K562 (cell line): ENCODE data around the gene RUFY2. TPM values are rescaled to one million over a fixed set of nuclear protein-coding genes. Genes with fewer than 3 reads are reported as not detected.

Experiments
- CBFB ChIP-seq: sonication (generic); formaldehyde crosslinking; IDR thresholded peaks from 2 replicates; pipeline ENCODE4 v1.4.0; 2020; ENCODE audit warnings: mild to moderate bottlenecking, missing genetic modification reagents
- CBX1 ChIP-seq: sonication (generic); IDR thresholded peaks from 2 replicates; pipeline ENCODE4 v1.6.1; 2016; ENCODE audit warnings: antibody characterized with exemption, low read depth, mild to moderate bottlenecking
- FUS ChIP-seq: fragments of 200-400 bp; formaldehyde crosslinking; optimal IDR thresholded peaks from 2 replicates; pipeline ENCODE3; 2017; ENCODE audit warnings: low read depth, low read length
- MAFF ChIP-seq: IDR thresholded peaks from 2 replicates; pipeline ENCODE4 v1.6.1; 2012; ENCODE audit warnings: low read length, improper control_type of control experiment
- MXI1 ChIP-seq: IDR thresholded peaks from 2 replicates; pipeline ENCODE4 v1.6.1; 2011; ENCODE audit warnings: low read depth, mild to moderate bottlenecking, improper control_type of control experiment, low read length
- MYNN ChIP-seq, 2 experiments: sonication (generic); formaldehyde crosslinking in 1 of 2; IDR thresholded peaks; 2 replicates each; pipeline versions ENCODE4 v1.5.0 to v1.6.1; 2016 to 2020; ENCODE audit warnings: antibody characterized with exemption in 1 of 2, missing genetic modification reagents in 1 of 2
- NCOA4 ChIP-seq: fragments of 450-650 bp; IDR thresholded peaks from 2 replicates; pipeline ENCODE4 v1.6.1; 2018; ENCODE audit warnings: mild to moderate bottlenecking; ENCODE audit not compliant: partially characterized antibody
- RFX5 ChIP-seq: IDR thresholded peaks from 2 replicates; pipeline ENCODE4 v1.6.1; 2011; ENCODE audit warnings: low read depth, mild to moderate bottlenecking, improper control_type of control experiment, low read length
- SRSF1 ChIP-seq: fragments of 200-400 bp; formaldehyde crosslinking; IDR thresholded peaks from 2 replicates; pipeline ENCODE4 v1.6.1; 2017; ENCODE audit warnings: mild to moderate bottlenecking, low read depth, low read length, moderate library complexity
- U2AF2 ChIP-seq: fragments of 200-400 bp; formaldehyde crosslinking; optimal IDR thresholded peaks from 2 replicates; pipeline ENCODE3; 2017; ENCODE audit warnings: low read depth, mild to moderate bottlenecking, low read length
- VEZF1 ChIP-seq: fragments of 200-800 bp; sonication (Bioruptor generic); IDR thresholded peaks from 2 replicates; pipeline ENCODE4 v1.6.1; 2017; ENCODE audit warnings: missing genetic modification characterization, missing compliant biosample characterization
- ZBTB43 ChIP-seq: sonication (generic); formaldehyde crosslinking; IDR thresholded peaks from 2 replicates; pipeline ENCODE4 v1.8.0; 2023; ENCODE audit warnings: mild to moderate bottlenecking, missing genetic modification reagents
- ZC3H8 ChIP-seq: fragments of 450-650 bp; IDR thresholded peaks from 2 replicates; pipeline ENCODE4 v1.6.1; 2017
- ZNF263 ChIP-seq: sonication (generic); formaldehyde crosslinking; IDR thresholded peaks from 2 replicates; pipeline ENCODE4 v1.8.0; 2022; ENCODE audit warnings: mild to moderate bottlenecking, missing genetic modification reagents, borderline replicate concordance
- ZNF280B ChIP-seq: fragments of 250-450 bp; sonication (Bioruptor Pico); IDR thresholded peaks from 2 replicates; pipeline ENCODE4 v1.5.1; 2021; ENCODE audit warnings: mild to moderate bottlenecking
- ZNF766 ChIP-seq: fragments of 200-800 bp; sonication (Bioruptor generic); conservative IDR thresholded peaks from 2 replicates; pipeline ENCODE4 v1.6.1; 2016; ENCODE audit warnings: missing genetic modification characterization, missing compliant biosample characterization
- polyA plus RNA-seq, 8 experiments: library from polyadenylated mRNA; depleted of rRNA in 4 of 8; stranded (reverse) in 5 of 8; unstranded in 3 of 8; fragments of >200 nt; fragmentation: Nextera tagmentation in 2 of 8; fragmentation: Illumina TruSeq in 1 of 8; extraction: Ambion mirVana in 2 of 8; extraction: Trizol in 1 of 8; gene quantifications; 2 replicates each; pipeline versions ENCODE4 v1.2.1 to v1.2.3, GENCODE V29; 2011 to 2014; ENCODE audit warnings: inconsistent platforms in 1 of 8, missing spikeins in 1 of 8
- total RNA-seq, 7 experiments: library from RNA; depleted of rRNA in 6 of 7; stranded (reverse); fragments of >200 nt in 6 of 7; fragmentation: Illumina TruSeq in 2 of 7; extraction: Trizol in 2 of 7; gene quantifications; 2 replicates each; pipeline versions ENCODE4 v1.2.1 to v1.2.3, GENCODE V29; 2011 to 2021; ENCODE audit warnings: low replicate concordance in 1 of 7
- TF ChIP-seq, protein P1 (sequence below): sonication (generic); formaldehyde crosslinking; IDR thresholded peaks from 2 replicates; pipeline ENCODE4 v1.8.0; 2022; ENCODE audit warnings: missing genetic modification reagents, mild to moderate bottlenecking, moderate library complexity, borderline replicate concordance
- TF ChIP-seq, protein P2 (sequence below), 2 experiments: fragments of 450-650 bp; conservative IDR thresholded peaks; 2 replicates each; pipeline ENCODE4 v1.6.1; 2017; ENCODE audit warnings: mild to moderate bottlenecking in 2 of 2, moderate library complexity in 2 of 2
- TF ChIP-seq, protein P3 (sequence below): fragments of 450-650 bp; IDR thresholded peaks from 2 replicates; pipeline ENCODE4 v1.6.1; 2016; ENCODE audit warnings: antibody characterized with exemption

Gene RUFY2
- total and polyA plus RNA-seq, 9 of the 15 experiments (the other 6 are each of a cell fraction or from before 2014, with no cell fraction given) = 3.7 to 20.1 (median 12.6) TPM

DNA sequence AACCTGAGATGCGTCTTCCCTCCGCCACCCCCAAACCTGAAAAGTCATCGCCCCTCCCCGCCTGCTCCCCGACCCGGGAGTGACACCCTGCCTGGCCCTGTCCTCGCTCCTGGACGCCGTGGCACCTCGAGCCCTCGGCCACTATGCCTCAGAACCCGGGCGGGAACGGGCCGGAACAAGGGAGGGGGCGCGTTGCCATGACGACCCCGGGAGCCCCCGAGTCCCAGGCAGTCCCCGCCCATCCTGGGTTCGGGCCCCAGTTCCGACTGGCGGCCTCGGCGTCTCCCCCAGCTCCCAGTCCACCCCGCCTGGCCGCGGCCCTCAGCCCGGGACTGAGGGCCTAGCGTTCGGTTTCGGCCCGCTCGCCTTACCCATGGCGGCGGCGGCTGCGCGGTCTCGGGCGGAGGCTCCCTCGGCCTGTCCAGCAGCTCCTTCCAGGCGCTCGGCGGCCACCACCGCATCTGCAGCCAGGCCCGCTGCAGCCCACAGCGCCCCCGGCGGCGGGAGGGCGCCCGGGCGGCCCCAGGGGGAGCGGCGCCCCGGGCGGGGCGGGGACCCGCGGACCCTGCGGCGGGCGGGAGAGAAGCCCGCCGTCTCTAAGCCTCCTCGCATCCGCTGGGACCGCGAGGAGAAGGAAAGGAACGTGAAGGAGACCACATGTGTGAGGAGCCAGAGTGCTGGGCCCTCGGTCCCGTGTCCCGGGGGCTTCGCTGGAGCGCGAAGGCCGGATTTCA is at the start of gene RUFY2 (continued):
- TF ChIP-seq RFX5 = no peak
- TF ChIP-seq U2AF2 = no peak
- TF ChIP-seq NCOA4 = no peak
- no peak for TF ChIP-seq MYNN (IDR thresholded peaks at IDR 0.05)
- TF ChIP-seq MYNN (CRISPR knock-in tag; IDR thresholded peaks at IDR 0.05) = no peak
- TF ChIP-seq CBFB (CRISPR knock-in tag) = no peak
- no peak for TF ChIP-seq ZNF263 (CRISPR knock-in tag)
- TF ChIP-seq, protein P1, sequence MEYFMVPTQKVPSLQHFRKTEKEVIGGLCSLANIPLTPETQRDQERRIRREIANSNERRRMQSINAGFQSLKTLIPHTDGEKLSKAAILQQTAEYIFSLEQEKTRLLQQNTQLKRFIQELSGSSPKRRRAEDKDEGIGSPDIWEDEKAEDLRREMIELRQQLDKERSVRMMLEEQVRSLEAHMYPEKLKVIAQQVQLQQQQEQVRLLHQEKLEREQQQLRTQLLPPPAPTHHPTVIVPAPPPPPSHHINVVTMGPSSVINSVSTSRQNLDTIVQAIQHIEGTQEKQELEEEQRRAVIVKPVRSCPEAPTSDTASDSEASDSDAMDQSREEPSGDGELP (CRISPR knock-in tag) = peak; percentile 31
- peak; percentile 78; the same call in 1 of the 2 replicates for TF ChIP-seq CBX1
- TF ChIP-seq SRSF1 = 0 out of 2 replicates have a peak, but pooled peaks have one; percentile 13
- no peak for TF ChIP-seq ZNF766
- 0 out of 2 replicates have a peak, but pooled peaks have one; percentile 52 for TF ChIP-seq MXI1
- TF ChIP-seq, protein P2, sequence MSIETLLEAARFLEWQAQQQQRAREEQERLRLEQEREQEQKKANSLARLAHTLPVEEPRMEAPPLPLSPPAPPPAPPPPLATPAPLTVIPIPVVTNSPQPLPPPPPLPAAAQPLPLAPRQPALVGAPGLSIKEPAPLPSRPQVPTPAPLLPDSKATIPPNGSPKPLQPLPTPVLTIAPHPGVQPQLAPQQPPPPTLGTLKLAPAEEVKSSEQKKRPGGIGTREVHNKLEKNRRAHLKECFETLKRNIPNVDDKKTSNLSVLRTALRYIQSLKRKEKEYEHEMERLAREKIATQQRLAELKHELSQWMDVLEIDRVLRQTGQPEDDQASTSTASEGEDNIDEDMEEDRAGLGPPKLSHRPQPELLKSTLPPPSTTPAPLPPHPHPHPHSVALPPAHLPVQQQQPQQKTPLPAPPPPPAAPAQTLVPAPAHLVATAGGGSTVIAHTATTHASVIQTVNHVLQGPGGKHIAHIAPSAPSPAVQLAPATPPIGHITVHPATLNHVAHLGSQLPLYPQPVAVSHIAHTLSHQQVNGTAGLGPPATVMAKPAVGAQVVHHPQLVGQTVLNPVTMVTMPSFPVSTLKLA (conservative IDR thresholded peaks at IDR 0.05) = peak in 1 of 2 experiments; percentile 31; a peak in 1 of 4 replicates
- peak; percentile 95 for TF ChIP-seq VEZF1 (CRISPR knock-in tag)
- no peak; the same call in 1 of the 2 replicates for TF ChIP-seq ZBTB43
- TF ChIP-seq, protein P3, sequence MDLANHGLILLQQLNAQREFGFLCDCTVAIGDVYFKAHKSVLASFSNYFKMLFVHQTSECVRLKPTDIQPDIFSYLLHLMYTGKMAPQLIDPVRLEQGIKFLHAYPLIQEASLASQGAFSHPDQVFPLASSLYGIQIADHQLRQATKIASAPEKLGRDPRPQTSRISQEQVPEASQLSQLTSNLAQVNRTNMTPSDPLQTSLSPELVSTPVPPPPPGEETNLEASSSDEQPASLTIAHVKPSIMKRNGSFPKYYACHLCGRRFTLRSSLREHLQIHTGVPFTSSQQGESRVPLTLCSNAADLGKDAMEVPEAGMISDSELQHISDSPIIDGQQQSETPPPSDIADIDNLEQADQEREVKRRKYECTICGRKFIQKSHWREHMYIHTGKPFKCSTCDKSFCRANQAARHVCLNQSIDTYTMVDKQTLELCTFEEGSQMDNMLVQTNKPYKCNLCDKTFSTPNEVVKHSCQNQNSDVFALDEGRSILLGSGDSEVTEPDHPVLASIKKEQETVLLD = no peak; the same call in 1 of the 2 replicates
- no peak for TF ChIP-seq MAFF
- peak; percentile 70 for TF ChIP-seq FUS
- no peak for TF ChIP-seq ZC3H8
- TF ChIP-seq ZNF280B (CRISPR knock-in tag) = no peak
